Natural killer cell (primary cell): Measurements from ENCODE around the gene DUSP12. TPM values are rescaled to one million over a fixed set of nuclear protein-coding genes. Genes with fewer than 3 reads are reported as not detected.
A peak's percentile ranks its signal among the peaks of the same experiment; 100 is the strongest.
"Not testable (repeated sequence)": the region's sequence is repeated elsewhere in the genome, so short reads cannot be mapped to it uniquely, and the experiment has no call there.

Experiments used
- ATAC-seq, 3 donors: fragments of 150-1000 bp in 2 of 3; fragments of 200-7000 bp in 1 of 3; cut with Tn5 transposase; 1 replicate in 1 of 3; 2 replicates in 2 of 3; pipeline ENCODE4 v1.10.0; 2021; ENCODE audit warnings: mild to moderate bottlenecking in 2 of 3, moderate library complexity in 2 of 3
- DNase-seq, 2 donors: peaks; one replicate each; pipeline versions ENCODE4 v3.0.0 to v3.0.0-alpha.2; 2013 to 2021; ENCODE audit warnings: mixed read lengths in 1 of 2
- H3K27ac ChIP-seq: one replicate; pipeline ENCODE4 v1.5.1; 2013; ENCODE audit warnings: mild to moderate bottlenecking, low read length
- H3K27me3 ChIP-seq: one replicate; pipeline ENCODE4 v1.6.1; 2013; ENCODE audit warnings: low read length; ENCODE audit not compliant: control insufficient read depth, insufficient read depth
- H3K36me3 ChIP-seq: one replicate; pipeline ENCODE4 v1.6.1; 2013; ENCODE audit warnings: low read length; ENCODE audit not compliant: control insufficient read depth, insufficient read depth
- H3K4me1 ChIP-seq: one replicate; pipeline ENCODE4 v1.6.1; 2013; ENCODE audit warnings: low read length; ENCODE audit not compliant: control insufficient read depth, insufficient read depth
- H3K4me3 ChIP-seq: one replicate; pipeline ENCODE4 v1.5.1; 2013; ENCODE audit warnings: low read length
- H3K9me3 ChIP-seq: one replicate; pipeline ENCODE4 v1.6.1; 2013; ENCODE audit warnings: low read length; ENCODE audit not compliant: control insufficient read depth, insufficient read depth
- H3K27ac Mint-ChIP-seq, 2 donors: one replicate each; pipeline ENCODE4 v1.8.0; 2022; ENCODE audit warnings: mild to moderate bottlenecking in 2 of 2, mixed read lengths in 2 of 2, moderate library complexity in 1 of 2
- H3K27me3 Mint-ChIP-seq, 2 donors: one replicate each; pipeline ENCODE4 v1.8.0; 2022; ENCODE audit warnings: low read depth in 2 of 2, mixed read lengths in 2 of 2
- H3K36me3 Mint-ChIP-seq: one replicate; pipeline ENCODE4 v1.8.0; 2022; ENCODE audit warnings: mixed read lengths
- H3K4me1 Mint-ChIP-seq, 2 donors: one replicate each; pipeline ENCODE4 v1.8.0; 2022; ENCODE audit warnings: mixed read lengths in 2 of 2
- H3K4me3 Mint-ChIP-seq: one replicate; pipeline ENCODE4 v1.8.0; 2022; ENCODE audit warnings: mild to moderate bottlenecking, moderate library complexity, mixed read lengths
- H3K9me3 Mint-ChIP-seq, 2 donors: one replicate each; pipeline ENCODE4 v1.8.0; 2022; ENCODE audit warnings: mixed read lengths in 2 of 2
- WGBS: methylation state at CpG from one replicate; pipeline ENCODE4 v1.1.7; 2013; ENCODE audit warnings: missing lambda C conversion rate; ENCODE audit not compliant: insufficient coverage; 5-methylcytosine and 5-hydroxymethylcytosine counted together
- intact Hi-C: fragments of 100-400 bp; cut with micrococcal nuclease; formaldehyde crosslinking; loops from one replicate; pipeline ENCODE4 v1.14.2; 2022
- total RNA-seq, 4 donors: library from RNA; stranded (reverse); fragments of 120-200 nt in 1 of 4; gene quantifications; one replicate each; pipeline versions ENCODE4 v1.2.3 to v1.2.4, GENCODE V29; 2013 to 2022
- TF ChIP-seq, protein P1 (sequence below): fragments of 200-600 bp; IDR thresholded peaks from one replicate; pipeline ENCODE4 v1.8.0; 2022; ENCODE audit warnings: antibody characterized with exemption

The DUSP12 gene
- total RNA-seq, 3 donors from 2014 or later (not counting 1 experiment from before 2014, with no cell fraction given) = 26.9 to 31.7 (median 28.5) TPM

DNA sequence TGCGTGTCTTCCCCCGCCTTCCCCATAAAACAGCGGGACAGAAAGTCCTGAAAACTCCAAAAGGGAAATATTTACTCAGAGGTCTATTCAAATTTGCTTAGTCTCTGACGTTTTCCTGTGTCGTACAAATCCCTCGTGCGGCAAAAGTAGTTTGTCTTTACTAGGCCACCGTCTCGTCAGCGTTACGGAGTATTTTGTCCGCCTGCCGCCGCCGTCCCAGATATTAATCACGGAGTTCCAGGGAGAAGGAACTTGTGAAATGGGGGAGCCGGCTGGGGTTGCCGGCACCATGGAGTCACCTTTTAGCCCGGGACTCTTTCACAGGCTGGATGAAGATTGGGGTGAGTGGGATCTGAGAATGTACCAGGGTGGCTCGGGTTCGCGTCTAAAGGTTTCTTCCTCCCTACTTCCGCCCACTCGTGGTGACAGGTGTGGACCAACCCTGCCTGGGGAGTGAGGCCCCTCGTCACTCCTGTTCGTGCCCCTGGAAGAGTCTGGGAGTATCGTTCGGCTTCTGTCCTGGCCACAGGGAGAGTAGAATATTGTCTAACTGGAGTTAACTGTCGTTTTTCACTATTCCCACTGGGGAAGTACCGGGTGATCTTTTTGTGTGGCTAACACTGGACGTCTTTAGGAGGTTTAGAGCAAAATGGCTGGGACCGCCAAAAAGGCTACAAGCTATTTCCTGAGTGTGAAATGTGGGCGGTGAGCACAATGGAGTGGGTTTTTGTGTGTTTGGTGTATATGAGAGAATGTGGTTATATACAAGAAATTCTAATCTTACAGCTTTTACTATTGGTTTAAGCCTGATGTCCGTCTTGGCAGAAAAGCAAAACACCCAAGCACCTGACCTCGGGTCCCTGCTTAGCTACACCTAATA, 16.8 kb downstream of the DUSP12 start, which contains the start of gene ATF6:
Gene ATF6 (plus strand): TSS at position 219 of the 880 bp plus-strand sequence. CDS start 41 bp downstream, at position 260.
- Histone ChIP-seq H3K36me3 (no peaks in the 10 kb centered on the region), H3K27ac (peak within 1 kb of the TSS; percentile 85), H3K27me3 (no peaks in the 10 kb centered on the region), H3K9me3 (no peaks in the 10 kb centered on the region), H3K4me3 (peak within 1 kb of the TSS; percentile 79), H3K4me1 (peaks cover 21% of the 10 kb centered on the region)
- H3K4me3 Mint-ChIP-seq = peak within 1 kb of the TSS; percentile 96
- H3K36me3 Mint-ChIP-seq = no peaks in the 10 kb centered on the region
- TF ChIP-seq, protein P1, sequence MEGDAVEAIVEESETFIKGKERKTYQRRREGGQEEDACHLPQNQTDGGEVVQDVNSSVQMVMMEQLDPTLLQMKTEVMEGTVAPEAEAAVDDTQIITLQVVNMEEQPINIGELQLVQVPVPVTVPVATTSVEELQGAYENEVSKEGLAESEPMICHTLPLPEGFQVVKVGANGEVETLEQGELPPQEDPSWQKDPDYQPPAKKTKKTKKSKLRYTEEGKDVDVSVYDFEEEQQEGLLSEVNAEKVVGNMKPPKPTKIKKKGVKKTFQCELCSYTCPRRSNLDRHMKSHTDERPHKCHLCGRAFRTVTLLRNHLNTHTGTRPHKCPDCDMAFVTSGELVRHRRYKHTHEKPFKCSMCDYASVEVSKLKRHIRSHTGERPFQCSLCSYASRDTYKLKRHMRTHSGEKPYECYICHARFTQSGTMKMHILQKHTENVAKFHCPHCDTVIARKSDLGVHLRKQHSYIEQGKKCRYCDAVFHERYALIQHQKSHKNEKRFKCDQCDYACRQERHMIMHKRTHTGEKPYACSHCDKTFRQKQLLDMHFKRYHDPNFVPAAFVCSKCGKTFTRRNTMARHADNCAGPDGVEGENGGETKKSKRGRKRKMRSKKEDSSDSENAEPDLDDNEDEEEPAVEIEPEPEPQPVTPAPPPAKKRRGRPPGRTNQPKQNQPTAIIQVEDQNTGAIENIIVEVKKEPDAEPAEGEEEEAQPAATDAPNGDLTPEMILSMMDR = no peak
- H3K4me1 Mint-ChIP-seq = peaks cover 35 to 36% of the 10 kb centered on the region in 2 donors
- intact Hi-C loops = no loop called here
- peak within 1 kb of the TSS; percentile 94 to 97 for H3K27ac Mint-ChIP-seq
- peak; percentile 76 to 87 (median 79) for ATAC-seq
- no peaks in the 10 kb centered on the region for H3K27me3 Mint-ChIP-seq
- peak; percentile 77 to 91 for DNase-seq
- under 1% methylated on average over 34 of the region's 35 CpGs for WGBS
- H3K9me3 Mint-ChIP-seq = no peaks in the 10 kb centered on the region

DNA sequence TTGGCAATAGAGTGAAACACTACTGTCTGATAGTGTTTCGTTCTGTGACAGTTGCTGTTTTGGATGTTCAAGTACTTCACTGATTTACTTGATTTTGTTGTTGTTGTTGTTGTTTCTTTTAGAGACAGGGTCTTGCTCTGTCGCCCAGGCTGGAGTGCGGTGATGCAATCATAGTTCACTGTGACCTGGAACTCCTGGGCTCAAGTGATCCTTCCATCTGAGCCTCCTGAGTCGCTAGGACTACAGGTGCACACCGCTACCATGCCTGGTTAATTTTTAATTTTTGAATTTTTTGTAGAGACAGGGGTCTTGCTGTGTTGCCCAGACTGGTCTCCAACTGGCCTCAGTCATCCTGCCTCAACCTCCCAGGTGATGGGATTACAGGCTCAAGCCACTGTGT, 18.9 kb downstream of the DUSP12 start:
- H3K4me1 Mint-ChIP-seq = peaks cover 33 to 34% of the 10 kb centered on the region in 2 donors
- no peak overlapping the region for H3K4me3 ChIP-seq

DNA sequence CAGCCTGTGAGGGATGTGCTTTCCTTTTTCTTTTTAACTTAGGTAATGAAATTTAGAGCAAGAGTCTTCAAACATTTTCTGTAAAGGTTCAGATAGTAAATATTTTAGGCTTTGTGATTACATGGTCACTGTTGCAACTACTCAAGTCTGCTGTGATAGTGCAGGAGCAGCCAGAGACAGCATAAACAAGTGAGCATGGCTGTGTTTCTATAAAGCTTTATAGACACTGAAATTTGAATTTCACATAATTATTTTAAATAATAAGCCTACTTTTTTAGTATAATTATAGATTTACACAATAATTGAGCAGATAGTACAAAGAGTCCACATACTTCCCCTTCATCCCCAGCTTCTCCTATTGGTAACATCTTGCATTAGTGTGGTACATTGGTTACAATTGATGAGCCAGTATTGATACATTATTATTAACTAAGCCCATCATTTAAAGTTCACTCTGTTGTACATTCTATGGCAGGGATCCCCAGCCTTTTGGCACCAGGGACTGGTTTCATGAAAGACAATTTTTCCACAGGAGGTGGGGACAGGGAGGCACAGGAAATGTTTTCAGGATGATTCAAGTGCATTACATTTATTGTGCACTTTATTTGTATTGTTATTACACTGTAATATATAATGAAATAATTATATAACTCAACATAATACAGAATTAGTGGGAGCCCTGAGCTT, 19.5 kb downstream of the DUSP12 start:
- H3K4me1 Mint-ChIP-seq = peaks cover 28 to 30% of the 10 kb centered on the region in 2 donors
- H3K27ac Mint-ChIP-seq = no peak overlapping the region

More for the DNA sequence above, 18.9 kb downstream of the DUSP12 start:
- intact Hi-C loops = no loop called here
- Histone ChIP-seq H3K36me3 (no peaks in the 10 kb centered on the region), H3K27me3 (no peaks in the 10 kb centered on the region), H3K9me3 (no peaks in the 10 kb centered on the region), H3K27ac (no peak overlapping the region), H3K4me1 (peaks cover 21% of the 10 kb centered on the region)
- WGBS = 98% methylated on average over 5 of the region's 5 CpGs
- Mint-ChIP-seq H3K9me3 (no peaks in the 10 kb centered on the region), H3K36me3 (no peaks in the 10 kb centered on the region), H3K27me3 (no peaks in the 10 kb centered on the region), H3K27ac (peak overlapping the region in 1 of 2 donors; percentile 29), H3K4me3 (peak overlapping the region; percentile 96)
- TF ChIP-seq, protein P1 = no peak
- DNase-seq (no peak), ATAC-seq (no peak)

DNA sequence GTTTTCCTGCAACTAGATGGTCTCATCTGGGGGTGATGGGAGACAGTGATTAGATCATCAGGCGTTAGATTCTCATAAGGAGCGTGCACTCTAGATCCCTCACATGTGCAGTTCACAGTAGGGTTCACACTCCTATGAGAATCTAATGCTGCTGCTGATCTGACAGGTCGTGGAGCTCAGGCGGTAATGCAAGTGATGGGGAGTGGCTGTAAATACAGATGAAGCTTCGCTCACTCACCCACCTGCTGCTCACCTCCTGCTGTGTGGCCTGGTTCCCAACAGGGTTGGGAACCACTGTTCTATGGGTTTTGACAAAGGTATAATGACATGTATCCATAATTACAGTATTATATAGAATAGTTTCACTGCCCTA, 20.1 kb downstream of the DUSP12 start:
- H3K27ac Mint-ChIP-seq, H3K27me3 ChIP-seq, H3K36me3 Mint-ChIP-seq, H3K4me3 ChIP-seq, ATAC-seq, H3K36me3 ChIP-seq, intact Hi-C loops, H3K27ac ChIP-seq, H3K9me3 ChIP-seq, H3K9me3 Mint-ChIP-seq, DNase-seq, H3K4me3 Mint-ChIP-seq, H3K27me3 Mint-ChIP-seq: not testable (repeated sequence)
- H3K4me1 ChIP-seq = peaks cover 21% of the 10 kb centered on the region
- peaks cover 28 to 30% of the 10 kb centered on the region in 2 donors for H3K4me1 Mint-ChIP-seq
- 95% methylated on average over 5 of the region's 5 CpGs for WGBS

More for the DNA sequence above, 19.5 kb downstream of the DUSP12 start:
- no peak for DNase-seq
- Mint-ChIP-seq H3K36me3 (no peaks in the 10 kb centered on the region), H3K4me3 (no peak overlapping the region), H3K9me3 (no peaks in the 10 kb centered on the region), H3K27me3 (no peaks in the 10 kb centered on the region)
- H3K36me3 ChIP-seq = no peaks in the 10 kb centered on the region
- H3K4me1 ChIP-seq = peaks cover 21% of the 10 kb centered on the region
- TF ChIP-seq, protein P1 = no peak
- H3K27me3 ChIP-seq = no peaks in the 10 kb centered on the region
- ATAC-seq = no peak
- intact Hi-C loops = no loop called here
- H3K4me3 ChIP-seq = no peak overlapping the region
- no peaks in the 10 kb centered on the region for H3K9me3 ChIP-seq
- no peak overlapping the region for H3K27ac ChIP-seq
